PFSK-1 (cell line): ENCODE data around the gene LAMA4.

ENCODE experiments used
- FOXP2 ChIP-seq: optimal IDR thresholded peaks from 2 replicates; pipeline ENCODE3; 2011; ENCODE audit warnings: borderline replicate concordance, control low read depth, inconsistent platforms; ENCODE audit not compliant: insufficient read depth; ENCODE audit errors: extremely low read length, extremely low read depth
- POLR2AphosphoS5 ChIP-seq: IDR thresholded peaks from 2 replicates; pipeline ENCODE4 v1.6.1; 2012; ENCODE audit warnings: low read depth, mild to moderate bottlenecking, control low read depth, low read length, moderate library complexity
- SIN3A ChIP-seq: IDR thresholded peaks from 2 replicates; pipeline ENCODE4 v1.6.1; 2012; ENCODE audit warnings: mild to moderate bottlenecking, low read length, moderate library complexity, borderline replicate concordance; ENCODE audit not compliant: insufficient read depth
- TAF1 ChIP-seq: IDR thresholded peaks from 2 replicates; pipeline ENCODE4 v1.6.1; 2012; ENCODE audit warnings: low read length, control low read depth, borderline replicate concordance; ENCODE audit not compliant: insufficient read depth
- TF ChIP-seq, protein P1 (sequence below), 2 experiments: IDR thresholded peaks; 2 replicates each; pipeline versions ENCODE4 v1.6.1 to v1.8.0; 2011 to 2012; ENCODE audit warnings: low read depth in 2 of 2, low read length in 2 of 2, control low read depth in 1 of 2, inconsistent platforms in 1 of 2, mild to moderate bottlenecking in 1 of 2, moderate library complexity in 1 of 2; ENCODE audit not compliant: insufficient read depth in 1 of 2

Gene LAMA4

GRCh38 chr6:112210852-112211251 lies 43.5 kb downstream of the LAMA4 start:
- TF ChIP-seq SIN3A (no peak), POLR2AphosphoS5 (no peak)
- TF ChIP-seq, protein P1, sequence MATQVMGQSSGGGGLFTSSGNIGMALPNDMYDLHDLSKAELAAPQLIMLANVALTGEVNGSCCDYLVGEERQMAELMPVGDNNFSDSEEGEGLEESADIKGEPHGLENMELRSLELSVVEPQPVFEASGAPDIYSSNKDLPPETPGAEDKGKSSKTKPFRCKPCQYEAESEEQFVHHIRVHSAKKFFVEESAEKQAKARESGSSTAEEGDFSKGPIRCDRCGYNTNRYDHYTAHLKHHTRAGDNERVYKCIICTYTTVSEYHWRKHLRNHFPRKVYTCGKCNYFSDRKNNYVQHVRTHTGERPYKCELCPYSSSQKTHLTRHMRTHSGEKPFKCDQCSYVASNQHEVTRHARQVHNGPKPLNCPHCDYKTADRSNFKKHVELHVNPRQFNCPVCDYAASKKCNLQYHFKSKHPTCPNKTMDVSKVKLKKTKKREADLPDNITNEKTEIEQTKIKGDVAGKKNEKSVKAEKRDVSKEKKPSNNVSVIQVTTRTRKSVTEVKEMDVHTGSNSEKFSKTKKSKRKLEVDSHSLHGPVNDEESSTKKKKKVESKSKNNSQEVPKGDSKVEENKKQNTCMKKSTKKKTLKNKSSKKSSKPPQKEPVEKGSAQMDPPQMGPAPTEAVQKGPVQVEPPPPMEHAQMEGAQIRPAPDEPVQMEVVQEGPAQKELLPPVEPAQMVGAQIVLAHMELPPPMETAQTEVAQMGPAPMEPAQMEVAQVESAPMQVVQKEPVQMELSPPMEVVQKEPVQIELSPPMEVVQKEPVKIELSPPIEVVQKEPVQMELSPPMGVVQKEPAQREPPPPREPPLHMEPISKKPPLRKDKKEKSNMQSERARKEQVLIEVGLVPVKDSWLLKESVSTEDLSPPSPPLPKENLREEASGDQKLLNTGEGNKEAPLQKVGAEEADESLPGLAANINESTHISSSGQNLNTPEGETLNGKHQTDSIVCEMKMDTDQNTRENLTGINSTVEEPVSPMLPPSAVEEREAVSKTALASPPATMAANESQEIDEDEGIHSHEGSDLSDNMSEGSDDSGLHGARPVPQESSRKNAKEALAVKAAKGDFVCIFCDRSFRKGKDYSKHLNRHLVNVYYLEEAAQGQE (IDR thresholded peaks at IDR 0.05; ENCODE audit: insufficient read depth in 1 of 2, low read depth in 2 of 2, low read length in 2 of 2), result no peak

- TF ChIP-seq POLR2AphosphoS5 (no peak), SIN3A (no peak), FOXP2 (no peak), TAF1 (no peak)
- TF ChIP-seq, protein P1 (IDR thresholded peaks at IDR 0.05; ENCODE audit: insufficient read depth in 1 of 2, low read depth in 2 of 2, low read length in 2 of 2), result no peak
Measured at GRCh38 chr6:112209131-112209530, 45.2 kb downstream of the LAMA4 start.

- TF ChIP-seq FOXP2 (no peak), TAF1 (no peak), POLR2AphosphoS5 (no peak; the same call in 1 of the 2 replicates), SIN3A (no peak)
- TF ChIP-seq, protein P1 (IDR thresholded peaks at IDR 0.05; ENCODE audit: insufficient read depth in 1 of 2, low read depth in 2 of 2, low read length in 2 of 2), result no peak
Measured at GRCh38 chr6:112207776-112208175, 46.6 kb downstream of the LAMA4 start.

GRCh38 chr6:112207131-112207530 lies 47.2 kb downstream of the LAMA4 start:
- TF ChIP-seq SIN3A, result no peak
- no peak for TF ChIP-seq POLR2AphosphoS5
- no peak for TF ChIP-seq FOXP2
- TF ChIP-seq, protein P1 (IDR thresholded peaks at IDR 0.05; ENCODE audit: insufficient read depth in 1 of 2, low read depth in 2 of 2, low read length in 2 of 2), result no peak
- no peak for TF ChIP-seq TAF1

- no peak for TF ChIP-seq POLR2AphosphoS5
- TF ChIP-seq TAF1, result no peak
- no peak for TF ChIP-seq SIN3A
- TF ChIP-seq FOXP2, result no peak
- TF ChIP-seq, protein P1 (IDR thresholded peaks at IDR 0.05; ENCODE audit: insufficient read depth in 1 of 2, low read depth in 2 of 2, low read length in 2 of 2), result no peak
Measured at GRCh38 chr6:112206110-112206458, 48.3 kb downstream of the LAMA4 start.
